BJ (cell line): ENCODE results near the gene PRR16. TPM values are rescaled to one million over a fixed set of nuclear protein-coding genes. Genes with fewer than 3 reads are reported as not detected.

Experiments used
- CTCF ChIA-PET: fragments of 350-600 bp; formaldehyde crosslinking; extraction: SDS; loops from one replicate; lab custom pipeline; 2021; ENCODE audit warnings: antibody characterized with exemption, inconsistent platforms; lab: Yijun Ruan, JAX
- POLR2A ChIA-PET: fragments of 300-600 bp; sonication (Branson Sonifier 250); formaldehyde crosslinking; extraction: SDS; loops from one replicate; lab custom pipeline; 2021; ENCODE audit warnings: antibody characterized with exemption; lab: Charles Lee
- DNase-seq: peaks from one replicate; pipeline ENCODE4 v3.0.0-alpha.2; 2011; ENCODE audit warnings: low read depth
- H3K27me3 ChIP-seq: 2 replicates; pipeline ENCODE4 v1.6.0; 2011; ENCODE audit warnings: low read length; ENCODE audit not compliant: control insufficient read depth, insufficient read depth
- H3K36me3 ChIP-seq: 2 replicates; pipeline ENCODE4 v1.5.1; 2011; ENCODE audit warnings: low read length; ENCODE audit not compliant: control insufficient read depth, insufficient read depth
- H3K4me3 ChIP-seq: 2 replicates; pipeline ENCODE4 v1.5.1; 2011; ENCODE audit warnings: low read depth, mild to moderate bottlenecking, control low read depth, low read length
- polyA plus RNA-seq: library from polyadenylated mRNA; depleted of rRNA; stranded (reverse); fragments of >200 nt; gene quantifications from 2 replicates; pipeline ENCODE4 v1.2.3, GENCODE V29; 2011
- TF ChIP-seq, protein P1 (sequence below): IDR thresholded peaks from 2 replicates; pipeline ENCODE4 v1.5.1; 2011; ENCODE audit warnings: low read depth, mild to moderate bottlenecking, control low read depth, inconsistent platforms, low read length, moderate library complexity; ENCODE audit not compliant: insufficient read depth

PRR16 gene
- polyA plus RNA-seq, 1 experiment, result 48.7 TPM

DNA sequence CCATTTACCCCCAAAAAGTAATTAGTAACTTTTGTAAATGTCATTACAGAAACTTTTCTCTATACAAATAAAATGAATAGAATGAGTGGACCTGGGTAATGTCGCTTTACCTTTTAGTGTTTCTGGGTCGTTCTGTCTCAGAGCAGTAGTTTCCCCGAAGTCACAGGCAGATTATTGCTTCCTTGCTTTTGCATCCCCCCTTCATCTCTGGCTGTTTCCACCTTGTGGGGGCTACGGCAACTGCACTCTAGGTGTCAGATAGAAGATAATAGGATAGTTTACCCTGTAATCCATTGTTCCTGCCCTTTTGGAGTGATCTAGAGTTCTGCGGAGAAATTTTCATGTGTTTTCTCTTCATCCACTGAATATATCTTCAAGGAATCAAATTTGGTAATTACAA lies 68.7 kb downstream of the PRR16 start:
- CTCF ChIA-PET, result no interaction called here
- H3K27me3 ChIP-seq, result no peaks in the 10 kb centered on the region
- TF ChIP-seq, protein P1, sequence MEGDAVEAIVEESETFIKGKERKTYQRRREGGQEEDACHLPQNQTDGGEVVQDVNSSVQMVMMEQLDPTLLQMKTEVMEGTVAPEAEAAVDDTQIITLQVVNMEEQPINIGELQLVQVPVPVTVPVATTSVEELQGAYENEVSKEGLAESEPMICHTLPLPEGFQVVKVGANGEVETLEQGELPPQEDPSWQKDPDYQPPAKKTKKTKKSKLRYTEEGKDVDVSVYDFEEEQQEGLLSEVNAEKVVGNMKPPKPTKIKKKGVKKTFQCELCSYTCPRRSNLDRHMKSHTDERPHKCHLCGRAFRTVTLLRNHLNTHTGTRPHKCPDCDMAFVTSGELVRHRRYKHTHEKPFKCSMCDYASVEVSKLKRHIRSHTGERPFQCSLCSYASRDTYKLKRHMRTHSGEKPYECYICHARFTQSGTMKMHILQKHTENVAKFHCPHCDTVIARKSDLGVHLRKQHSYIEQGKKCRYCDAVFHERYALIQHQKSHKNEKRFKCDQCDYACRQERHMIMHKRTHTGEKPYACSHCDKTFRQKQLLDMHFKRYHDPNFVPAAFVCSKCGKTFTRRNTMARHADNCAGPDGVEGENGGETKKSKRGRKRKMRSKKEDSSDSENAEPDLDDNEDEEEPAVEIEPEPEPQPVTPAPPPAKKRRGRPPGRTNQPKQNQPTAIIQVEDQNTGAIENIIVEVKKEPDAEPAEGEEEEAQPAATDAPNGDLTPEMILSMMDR, result no peak
- POLR2A ChIA-PET, result no interaction called here
- no peak overlapping the region for H3K4me3 ChIP-seq
- DNase-seq, result no peak
- H3K36me3 ChIP-seq, result no peaks in the 10 kb centered on the region

DNA sequence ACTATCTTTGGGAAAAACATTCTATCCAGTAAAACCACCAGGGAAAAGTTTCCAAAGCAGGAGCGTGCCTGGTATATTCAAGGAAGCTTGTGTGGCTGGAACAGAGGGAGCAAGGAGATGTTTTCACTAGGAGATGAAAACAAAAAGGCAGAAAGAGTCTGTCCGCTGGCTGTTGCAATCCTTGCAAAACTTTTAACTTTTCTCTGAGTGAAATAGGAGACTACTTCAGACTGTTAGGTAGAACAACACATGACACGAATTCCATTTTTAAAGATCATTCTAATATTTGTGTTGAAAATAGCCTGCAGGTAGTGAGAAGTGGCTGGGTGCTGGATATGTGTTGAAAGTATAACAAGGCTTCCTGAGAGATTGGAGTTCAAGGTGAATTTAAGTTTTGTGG lies 69.5 kb downstream of the PRR16 start:
- no peak overlapping the region for H3K4me3 ChIP-seq
- DNase-seq, result no peak
- TF ChIP-seq, protein P1, result no peak
- H3K27me3 ChIP-seq, result no peaks in the 10 kb centered on the region
- H3K36me3 ChIP-seq, result no peaks in the 10 kb centered on the region
- CTCF ChIA-PET, result no interaction called here
- POLR2A ChIA-PET, result no interaction called here

DNA sequence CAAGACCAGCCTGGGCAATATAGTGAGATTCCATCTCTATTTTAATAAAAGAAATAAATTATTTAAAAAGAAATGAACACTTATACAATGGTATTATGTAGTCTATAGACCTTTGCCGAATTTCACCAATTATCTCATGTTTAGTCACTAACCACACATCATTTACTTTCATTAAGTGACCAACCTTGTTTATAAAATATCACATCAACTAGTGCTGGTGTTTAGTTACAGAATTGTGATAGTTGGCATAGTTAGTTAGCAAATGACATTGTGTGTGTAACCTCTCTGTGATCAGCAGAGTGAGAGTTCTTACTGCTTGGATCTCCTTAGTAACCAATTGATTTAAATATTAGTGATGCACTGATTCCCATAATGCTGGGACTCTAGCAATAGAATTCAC lies 71.8 kb downstream of the PRR16 start:
- H3K27me3 ChIP-seq, result no peaks in the 10 kb centered on the region
- DNase-seq, result no peak
- no peaks in the 10 kb centered on the region for H3K36me3 ChIP-seq
- CTCF ChIA-PET, result no interaction called here
- H3K4me3 ChIP-seq, result no peak overlapping the region
- TF ChIP-seq, protein P1, result no peak
- POLR2A ChIA-PET, result no interaction called here

DNA sequence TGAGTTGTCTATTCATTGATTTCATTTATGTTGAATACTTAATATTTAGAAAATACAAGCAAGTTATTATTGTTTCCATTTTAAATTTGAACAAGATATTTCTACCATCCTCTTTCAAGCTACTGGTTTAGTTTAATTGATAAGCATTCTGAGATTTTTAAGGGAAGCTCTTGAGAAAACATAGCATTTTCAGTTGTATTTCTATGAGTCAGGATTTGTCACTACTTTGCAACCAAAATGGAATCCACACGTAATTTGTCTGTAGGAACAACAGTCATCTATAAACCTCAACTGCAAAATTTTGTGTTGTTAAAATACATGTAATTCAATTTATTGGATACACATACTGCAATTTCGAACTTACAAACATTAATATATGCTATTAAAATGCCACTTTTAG lies 74.0 kb downstream of the PRR16 start:
- Histone ChIP-seq H3K27me3 (no peaks in the 10 kb centered on the region), H3K36me3 (no peaks in the 10 kb centered on the region), H3K4me3 (no peak overlapping the region)
- no peak for DNase-seq
- TF ChIP-seq, protein P1, result no peak
- ChIA-PET CTCF (interaction anchor here (1.0 kb wide), 1 partner anchor 67 kb away, joined by 3 read pairs; no protein-coding TSS in a partner anchor), POLR2A (no interaction called here)

DNA sequence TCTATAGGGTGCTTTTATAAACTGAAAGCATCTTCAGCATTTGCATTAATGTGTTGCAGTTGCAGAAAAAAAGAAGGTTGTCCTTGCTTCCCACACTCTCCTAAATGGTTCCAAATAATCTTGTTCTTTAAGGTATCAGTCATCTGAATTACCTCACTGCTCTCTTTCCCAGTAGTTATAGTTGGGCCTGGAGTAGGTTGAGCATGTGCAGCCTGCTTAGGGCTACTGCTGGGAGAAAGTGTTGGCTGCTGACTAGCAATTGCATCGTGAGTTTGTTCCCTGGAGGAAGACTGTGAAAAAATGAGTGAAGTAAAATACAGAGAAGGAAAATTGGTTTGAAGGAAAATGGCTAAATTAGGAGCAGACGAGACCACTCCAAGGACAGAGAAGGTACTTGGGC lies 74.5 kb downstream of the PRR16 start:
- H3K27me3 ChIP-seq, result no peaks in the 10 kb centered on the region
- ChIA-PET CTCF (interaction anchor here (1.0 kb wide), 1 partner anchor 66 kb away, joined by 3 read pairs; no protein-coding TSS in a partner anchor), POLR2A (no interaction called here)
- H3K36me3 ChIP-seq, result no peaks in the 10 kb centered on the region
- TF ChIP-seq, protein P1, result no peak
- DNase-seq, result no peak
- no peak overlapping the region for H3K4me3 ChIP-seq
